ENCODE data around the gene SLC5A11. TPM values are rescaled to one million over a fixed set of nuclear protein-coding genes. Genes with fewer than 3 reads are reported as not detected.
"Not testable (repeated sequence)": the region's sequence is repeated elsewhere in the genome, so short reads cannot be mapped to it uniquely, and the experiment has no call there.

The SLC5A11 gene
- total RNA-seq, 4 donors from 2014 or later: 6.8 TPM; not detected in 3

GRCh38 chr16:24805484-24805883 lies 40.3 kb upstream of the SLC5A11 start:
- DNase-seq: no peak
- H3K4me3 ChIP-seq: no peak overlapping the region
- no peak overlapping the region for H3K27ac ChIP-seq
- intact Hi-C loops (cut with DNase I; ENCODE audit: low total_unique reads) (no loop called here), in situ Hi-C loops (cut with MboI; ENCODE audit: low pct_ligation_motif_present in 1 of 4, low pct_unique_long_range_greater_than_20kb in 1 of 4, low sequenced_read_pairs in 3 of 4) (loop anchor here in 1 of 4 donors (25.0 kb wide), 1 partner anchor 243 kb away; no protein-coding TSS in a partner anchor)
- peaks cover 0 to 80% (median 37%) of the 10 kb centered on the region in 4 donors for H3K36me3 ChIP-seq
- WGBS, 2 donors (ENCODE audit: low coverage in 1 of 2): 80 to 95% methylated on average over 4 to 5 of the region's 5 CpGs
- H3K9me3 ChIP-seq: no peaks in the 10 kb centered on the region
- H3K4me1 ChIP-seq: no peaks in the 10 kb centered on the region
- TF ChIP-seq POLR2A (IDR thresholded peaks at IDR 0.05) (no peak), POLR2AphosphoS5 (IDR thresholded peaks at IDR 0.05) (no peak), EP300 (IDR thresholded peaks at IDR 0.05; ENCODE audit: low read depth) (no peak)
- TF ChIP-seq, protein P1, sequence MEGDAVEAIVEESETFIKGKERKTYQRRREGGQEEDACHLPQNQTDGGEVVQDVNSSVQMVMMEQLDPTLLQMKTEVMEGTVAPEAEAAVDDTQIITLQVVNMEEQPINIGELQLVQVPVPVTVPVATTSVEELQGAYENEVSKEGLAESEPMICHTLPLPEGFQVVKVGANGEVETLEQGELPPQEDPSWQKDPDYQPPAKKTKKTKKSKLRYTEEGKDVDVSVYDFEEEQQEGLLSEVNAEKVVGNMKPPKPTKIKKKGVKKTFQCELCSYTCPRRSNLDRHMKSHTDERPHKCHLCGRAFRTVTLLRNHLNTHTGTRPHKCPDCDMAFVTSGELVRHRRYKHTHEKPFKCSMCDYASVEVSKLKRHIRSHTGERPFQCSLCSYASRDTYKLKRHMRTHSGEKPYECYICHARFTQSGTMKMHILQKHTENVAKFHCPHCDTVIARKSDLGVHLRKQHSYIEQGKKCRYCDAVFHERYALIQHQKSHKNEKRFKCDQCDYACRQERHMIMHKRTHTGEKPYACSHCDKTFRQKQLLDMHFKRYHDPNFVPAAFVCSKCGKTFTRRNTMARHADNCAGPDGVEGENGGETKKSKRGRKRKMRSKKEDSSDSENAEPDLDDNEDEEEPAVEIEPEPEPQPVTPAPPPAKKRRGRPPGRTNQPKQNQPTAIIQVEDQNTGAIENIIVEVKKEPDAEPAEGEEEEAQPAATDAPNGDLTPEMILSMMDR (IDR thresholded peaks at IDR 0.05): no peak
- H3K27me3 ChIP-seq: no peaks in the 10 kb centered on the region

GRCh38 chr16:24807301-24807700 lies 38.5 kb upstream of the SLC5A11 start:
- no peaks in the 10 kb centered on the region for H3K9me3 ChIP-seq
- TF ChIP-seq POLR2A (IDR thresholded peaks at IDR 0.05) (no peak), POLR2AphosphoS5 (IDR thresholded peaks at IDR 0.05) (no peak), EP300 (IDR thresholded peaks at IDR 0.05; ENCODE audit: low read depth) (no peak)
- TF ChIP-seq, protein P1 (IDR thresholded peaks at IDR 0.05): no peak
- H3K27ac ChIP-seq: no peak overlapping the region
- 57 to 63% methylated on average over 1 of the region's 1 CpG for WGBS, 2 donors (ENCODE audit: low coverage in 1 of 2)
- peaks cover 0 to 10% (median 1%) of the 10 kb centered on the region in 4 donors for H3K4me1 ChIP-seq
- H3K4me3 ChIP-seq: no peak overlapping the region
- H3K27me3 ChIP-seq: no peaks in the 10 kb centered on the region
- no peak for DNase-seq
- in situ Hi-C loops (cut with MboI; ENCODE audit: low pct_ligation_motif_present in 1 of 4, low pct_unique_long_range_greater_than_20kb in 1 of 4, low sequenced_read_pairs in 3 of 4): loop anchor here in 1 of 4 donors (25.0 kb wide), 1 partner anchor 245 kb away; no protein-coding TSS in a partner anchor
- intact Hi-C loops (cut with DNase I; ENCODE audit: low total_unique reads): no loop called here
- H3K36me3 ChIP-seq: peaks cover 0 to 73% (median 35%) of the 10 kb centered on the region in 4 donors

DNA sequence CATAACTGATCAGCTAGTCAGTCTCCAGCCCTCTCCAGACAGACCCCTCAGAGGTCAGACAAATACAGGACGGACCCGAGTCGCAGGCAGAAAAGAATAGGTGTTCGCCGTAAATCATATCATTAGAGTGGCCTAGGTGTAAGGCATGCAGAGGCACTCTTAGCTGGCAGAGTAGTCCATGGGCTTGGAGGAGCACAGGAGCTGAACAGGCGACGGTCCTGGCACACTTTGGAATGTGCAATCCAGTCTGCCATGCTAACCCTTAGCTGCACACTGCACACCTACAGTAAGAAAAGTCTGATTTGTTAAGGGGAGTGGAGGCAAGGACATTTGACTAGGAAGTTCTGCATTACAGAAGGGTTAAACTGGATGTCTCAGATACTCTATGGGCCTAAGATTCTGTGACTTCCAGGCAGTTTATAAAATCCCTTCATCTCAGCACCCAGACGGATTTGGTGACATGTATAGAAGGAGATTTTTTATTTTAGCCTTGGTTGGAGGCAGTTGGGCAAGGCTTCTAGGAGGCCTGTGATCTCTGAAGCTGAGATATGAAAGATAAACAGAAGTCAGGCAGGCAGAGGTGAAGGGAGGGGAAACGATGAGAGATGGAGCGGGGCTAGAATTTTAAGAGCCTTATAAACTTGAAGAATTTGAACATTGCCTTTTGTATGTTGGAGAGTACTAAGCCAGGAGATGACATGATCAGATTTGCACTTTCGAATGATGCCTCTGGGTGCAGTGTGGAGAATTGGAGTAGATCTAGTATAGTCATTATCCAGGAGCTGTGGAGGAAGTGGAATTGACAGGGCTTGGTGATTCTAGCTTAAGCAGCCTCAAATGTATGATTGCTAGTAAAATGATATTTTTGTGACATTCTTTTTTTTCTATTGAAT lies 34.6 kb upstream of the SLC5A11 start:
- peaks cover 0 to 67% (median 30%) of the 10 kb centered on the region in 4 donors for H3K36me3 ChIP-seq
- 69 to 72% methylated on average over 7 to 11 of the region's 11 CpGs for WGBS, 2 donors (ENCODE audit: low coverage in 1 of 2)
- TF ChIP-seq POLR2AphosphoS5 (IDR thresholded peaks at IDR 0.05) (no peak), POLR2A (IDR thresholded peaks at IDR 0.05) (no peak), EP300 (IDR thresholded peaks at IDR 0.05; ENCODE audit: low read depth) (no peak)
- TF ChIP-seq, protein P1 (IDR thresholded peaks at IDR 0.05): no peak

DNA sequence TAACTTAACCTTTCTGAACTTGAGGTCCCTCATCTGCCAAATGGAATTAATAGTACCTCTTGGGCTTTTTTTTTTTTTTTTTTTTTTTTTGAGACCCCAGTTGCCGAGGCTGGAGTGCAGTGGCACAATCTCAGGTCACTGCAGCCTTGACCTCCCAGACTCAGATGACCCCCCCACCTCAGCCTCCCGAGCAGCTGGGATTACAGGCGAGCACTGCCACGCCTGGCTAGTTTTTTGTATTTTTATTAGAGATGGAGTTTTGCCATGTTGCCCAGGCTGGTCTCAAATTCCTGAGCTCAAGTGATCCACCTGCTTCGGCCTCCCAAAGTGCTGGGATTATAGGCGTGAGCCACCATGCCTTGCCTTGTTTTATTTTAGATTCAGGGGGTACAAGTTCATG lies 33.0 kb upstream of the SLC5A11 start:
- peaks cover 0 to 16% (median 3%) of the 10 kb centered on the region in 4 donors for H3K4me1 ChIP-seq
- intact Hi-C loops (cut with DNase I; ENCODE audit: low total_unique reads): loop anchor here (10.0 kb wide), 1 partner anchor 78 kb away; no protein-coding TSS in a partner anchor
- not testable (repeated sequence) for H3K9me3 ChIP-seq, H3K4me3 ChIP-seq, H3K27ac ChIP-seq, H3K27me3 ChIP-seq, DNase-seq
- in situ Hi-C loops (cut with MboI; ENCODE audit: low pct_ligation_motif_present in 1 of 4, low pct_unique_long_range_greater_than_20kb in 1 of 4, low sequenced_read_pairs in 3 of 4): loop anchor here in 1 of 4 donors (25.0 kb wide), 1 partner anchor 251 kb away; no protein-coding TSS in a partner anchor
- H3K36me3 ChIP-seq: peaks cover 0 to 59% (median 30%) of the 10 kb centered on the region in 4 donors
- WGBS, 2 donors (ENCODE audit: low coverage in 1 of 2): 61 to 66% methylated on average over 3 to 6 of the region's 6 CpGs

More for the DNA sequence above, 34.6 kb upstream of the SLC5A11 start:
- no peak for DNase-seq
- intact Hi-C loops (cut with DNase I; ENCODE audit: low total_unique reads) (loop anchor here (10.0 kb wide), 1 partner anchor 76 kb away; no protein-coding TSS in a partner anchor), in situ Hi-C loops (cut with MboI; ENCODE audit: low pct_ligation_motif_present in 1 of 4, low pct_unique_long_range_greater_than_20kb in 1 of 4, low sequenced_read_pairs in 3 of 4) (loop anchor here in 1 of 4 donors (25.0 kb wide), 1 partner anchor 249 kb away; no protein-coding TSS in a partner anchor)
- Histone ChIP-seq H3K27ac (peak overlapping the region in 3 of 4 donors; percentile 20 to 48 (median 46)), H3K4me1 (peaks cover 0 to 16% (median 3%) of the 10 kb centered on the region in 4 donors), H3K4me3 (no peak overlapping the region), H3K9me3 (no peaks in the 10 kb centered on the region), H3K27me3 (no peaks in the 10 kb centered on the region)
